DMS53 treated with DMSO at 0.1 percent for 48 hours (cell line): ENCODE data around the gene CFAP73.
A peak's percentile ranks its signal among the peaks of the same experiment; 100 is the strongest.
"Not testable (repeated sequence)": the region's sequence is repeated elsewhere in the genome, so short reads cannot be mapped to it uniquely, and the experiment has no call there.

Experiments used
- DNase-seq: peaks from one replicate; lab custom pipeline; 2025; ENCODE audit not compliant: unreplicated experiment; lab: John Stamatoyannopoulos, UW

CFAP73 gene

DNA sequence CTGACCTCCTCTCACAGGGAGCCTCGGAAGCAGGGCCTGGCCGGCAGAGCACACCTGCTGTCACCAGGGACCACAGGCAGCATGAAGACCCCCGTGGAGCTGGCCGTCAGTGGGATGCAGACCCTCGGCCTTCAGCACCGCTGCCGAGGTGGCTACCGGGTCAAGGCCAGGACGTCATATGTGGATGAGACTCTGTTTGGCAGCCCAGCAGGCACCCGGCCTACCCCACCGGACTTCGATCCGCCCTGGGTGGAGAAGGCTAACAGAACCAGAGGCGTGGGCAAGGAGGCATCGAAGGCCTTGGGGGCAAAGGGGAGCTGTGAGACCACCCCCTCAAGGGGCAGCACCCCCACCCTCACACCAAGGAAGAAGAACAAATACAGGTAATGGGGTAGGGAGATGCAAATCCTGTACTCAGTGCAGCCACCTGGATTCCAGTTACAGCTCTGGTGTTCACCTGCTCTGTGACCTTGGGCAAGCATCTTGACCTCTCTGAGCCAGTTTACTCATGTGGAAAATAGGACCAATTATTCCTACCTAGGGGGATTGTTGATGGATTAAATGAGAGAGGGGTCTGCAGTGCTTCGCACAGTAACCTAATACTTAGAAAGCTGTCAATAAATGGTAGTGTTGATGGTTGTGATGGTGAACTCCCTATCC, 37.3 kb downstream of the CFAP73 start:
- no peak for DNase-seq

DNA sequence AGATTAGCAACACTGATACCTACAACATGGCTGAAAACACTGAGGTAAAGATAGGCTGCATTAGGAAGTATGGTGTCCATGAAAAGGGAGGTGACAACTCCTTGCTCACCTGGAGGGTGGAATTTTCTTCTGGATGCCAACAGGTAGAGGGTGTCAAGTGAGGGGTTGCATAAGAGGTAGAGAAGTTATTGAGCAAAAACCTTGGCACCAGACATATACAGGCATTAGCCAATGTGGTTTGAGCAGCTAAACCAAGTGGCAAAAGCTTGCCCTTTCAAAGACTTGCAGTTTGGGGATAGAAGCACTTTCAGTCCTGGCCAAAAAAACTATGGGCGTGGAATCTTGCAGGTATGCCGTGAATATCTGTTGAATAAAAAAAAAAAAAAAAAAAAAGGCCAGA, 39.8 kb downstream of the CFAP73 start:
- DNase-seq: no peak

DNA sequence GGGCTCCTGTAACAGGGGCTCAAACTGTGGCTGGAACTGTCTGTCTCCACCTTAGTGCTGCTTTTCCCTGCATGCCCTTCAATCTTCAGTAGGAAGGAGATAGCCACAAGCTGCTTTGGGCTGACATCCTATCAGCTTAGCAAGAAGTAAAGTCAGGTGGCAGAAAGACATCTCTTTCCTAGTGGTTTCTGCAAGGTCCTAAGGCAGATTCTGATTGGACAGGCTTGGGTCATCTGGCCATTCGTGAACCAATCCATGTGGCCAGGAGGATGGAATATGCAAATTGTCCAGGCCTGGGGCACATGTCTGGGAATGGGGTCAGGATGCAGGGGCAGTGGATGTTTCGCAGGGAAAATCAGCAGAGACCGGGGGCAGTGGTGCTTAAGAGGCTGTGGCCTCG, 41.2 kb downstream of the CFAP73 start:
- DNase-seq: no peak

- no peak for DNase-seq
These were observed 41.7 kb downstream of the CFAP73 start for GRCh38 chr12:113191227-113191626.

DNA sequence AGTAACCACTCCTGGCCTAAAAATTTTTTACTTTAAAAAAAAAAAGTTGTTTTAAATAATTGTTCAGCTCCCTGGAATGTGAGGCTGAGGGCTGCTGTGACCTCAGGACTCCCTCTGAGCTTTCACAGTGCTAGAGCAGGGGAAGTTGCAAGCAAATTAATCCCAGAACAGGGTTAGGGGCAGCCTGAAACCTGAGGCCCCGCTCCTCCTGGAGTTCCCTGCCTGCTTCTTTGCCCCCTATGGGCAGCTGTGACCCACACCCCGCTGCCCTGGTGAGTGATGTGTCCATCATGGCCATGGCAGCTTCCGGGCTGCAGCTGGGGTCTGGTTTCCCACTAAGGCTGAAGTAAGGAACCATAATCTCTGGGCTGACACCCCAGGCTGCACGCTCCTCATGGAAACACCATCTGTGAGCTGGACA, 45.5 kb downstream of the CFAP73 start:
- no peak for DNase-seq

DNA sequence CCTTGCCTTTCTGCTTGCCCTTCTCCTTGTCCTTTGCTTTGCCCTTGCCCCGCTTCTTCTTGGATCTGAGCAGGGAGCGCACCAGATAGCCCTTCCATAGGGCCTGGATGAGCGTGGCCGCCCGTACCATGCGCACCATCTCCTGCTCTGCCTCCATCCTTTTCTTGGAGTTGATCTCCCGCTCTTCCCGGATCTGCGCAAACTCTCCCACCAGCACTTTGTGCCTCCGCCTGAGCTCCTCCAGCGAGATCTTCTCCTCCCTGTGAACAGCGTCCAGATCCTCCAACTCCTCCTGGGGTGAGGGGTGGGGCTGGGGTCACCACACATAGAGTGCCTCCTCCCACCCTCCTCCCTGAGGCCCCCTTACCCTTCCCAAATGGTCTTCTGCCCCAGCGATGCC, 46.1 kb downstream of the CFAP73 start:
- no peak for DNase-seq

- no peak for DNase-seq
These were observed 47.1 kb downstream of the CFAP73 start for GRCh38 chr12:113196582-113196981.

- DNase-seq: peak; percentile 74
These were observed 47.5 kb downstream of the CFAP73 start for GRCh38 chr12:113196990-113197389.

GRCh38 chr12:113197518-113198077, 48.1 kb downstream of the CFAP73 start:
- DNase-seq: no peak

GRCh38 chr12:113198296-113198695, 48.8 kb downstream of the CFAP73 start:
- no peak for DNase-seq

GRCh38 chr12:113200021-113200797, 50.7 kb downstream of the CFAP73 start:
- DNase-seq: no peak

GRCh38 chr12:113201187-113202177, 52.0 kb downstream of the CFAP73 start:
- no peak for DNase-seq

GRCh38 chr12:113202300-113203075, 53.0 kb downstream of the CFAP73 start:
- DNase-seq: no peak

DNA sequence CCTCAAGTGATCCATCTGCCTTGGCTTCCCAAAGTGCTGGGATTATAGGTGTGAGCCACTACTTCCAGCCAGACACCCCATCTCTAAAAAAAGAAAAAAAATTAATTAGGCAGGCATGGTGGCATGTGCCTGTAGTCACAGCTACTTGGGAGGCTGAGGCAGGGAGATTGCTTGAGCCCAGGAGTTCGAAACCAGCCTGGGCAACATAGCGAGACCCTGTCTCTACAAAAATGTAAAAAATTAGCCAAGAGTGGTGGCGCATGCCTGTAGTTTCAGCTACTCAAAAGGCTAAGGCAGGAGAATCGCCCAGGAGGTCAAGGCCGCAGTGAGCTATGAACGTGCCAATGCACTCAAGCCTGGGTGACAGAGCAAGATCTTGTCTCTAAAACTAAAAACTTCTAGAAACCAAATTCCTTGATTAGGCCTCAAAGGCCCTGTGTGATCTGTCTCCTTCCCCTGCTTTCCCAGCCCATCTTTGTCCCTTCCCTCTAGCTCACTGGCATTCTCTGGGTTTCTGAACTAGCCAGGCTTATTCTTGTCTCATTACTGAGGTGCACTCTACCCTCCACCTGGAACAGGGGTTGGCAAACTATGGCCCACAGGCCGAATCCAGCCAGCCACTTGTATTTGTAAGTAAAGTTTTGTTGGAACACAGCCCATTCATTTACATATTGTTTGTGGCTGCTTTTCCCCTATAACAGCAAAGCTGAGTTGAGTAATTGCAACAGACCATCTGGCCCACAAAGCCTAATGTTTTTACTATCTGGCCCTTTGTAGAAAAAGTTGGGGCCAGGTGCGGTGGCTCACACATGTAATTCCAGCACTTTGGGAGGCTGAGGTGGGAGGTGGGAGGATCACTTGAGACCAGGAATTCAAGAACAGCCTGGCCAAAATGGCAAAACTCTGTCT, 54.6 kb downstream of the CFAP73 start:
- DNase-seq: no peak

DNA sequence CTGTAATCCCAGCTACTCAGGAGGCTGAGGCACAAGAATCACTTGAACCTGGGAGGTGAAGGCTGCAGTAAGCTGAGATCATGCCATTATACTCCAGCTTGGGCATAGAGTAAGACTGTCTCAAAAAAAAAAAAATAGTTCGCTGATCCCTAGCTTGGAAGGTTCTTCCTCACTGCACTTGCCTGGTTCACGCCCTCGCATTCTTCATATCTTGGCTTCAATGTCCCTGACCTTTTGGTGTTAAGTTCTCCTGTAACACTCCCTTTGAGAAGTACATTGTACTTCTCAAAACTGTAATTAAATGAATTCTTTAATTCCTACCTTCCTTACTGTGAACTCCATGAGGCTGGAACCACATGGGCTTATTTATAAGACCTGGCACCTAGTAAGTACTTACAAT, 55.3 kb downstream of the CFAP73 start:
- DNase-seq: no peak

DNA sequence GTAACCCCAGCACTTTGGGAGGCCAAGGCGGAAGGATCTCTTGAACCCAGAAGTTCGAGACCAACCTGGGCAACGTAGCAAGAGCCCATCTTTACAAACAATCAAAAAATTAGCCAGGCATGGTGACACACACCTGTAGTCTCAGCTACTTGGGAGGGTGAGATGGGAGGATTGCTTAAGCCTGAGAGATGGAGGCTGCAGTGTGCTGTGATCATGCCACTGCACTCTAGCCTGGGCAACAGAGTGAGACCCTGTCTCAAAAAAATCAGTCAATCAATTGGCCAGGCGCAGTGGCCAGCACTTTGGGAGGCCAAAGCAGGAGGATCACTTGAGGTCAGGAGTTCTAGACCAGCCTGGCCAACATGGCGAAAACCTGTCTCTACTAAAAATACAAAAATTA, 57.3 kb downstream of the CFAP73 start:
- DNase-seq: not testable (repeated sequence)

DNA sequence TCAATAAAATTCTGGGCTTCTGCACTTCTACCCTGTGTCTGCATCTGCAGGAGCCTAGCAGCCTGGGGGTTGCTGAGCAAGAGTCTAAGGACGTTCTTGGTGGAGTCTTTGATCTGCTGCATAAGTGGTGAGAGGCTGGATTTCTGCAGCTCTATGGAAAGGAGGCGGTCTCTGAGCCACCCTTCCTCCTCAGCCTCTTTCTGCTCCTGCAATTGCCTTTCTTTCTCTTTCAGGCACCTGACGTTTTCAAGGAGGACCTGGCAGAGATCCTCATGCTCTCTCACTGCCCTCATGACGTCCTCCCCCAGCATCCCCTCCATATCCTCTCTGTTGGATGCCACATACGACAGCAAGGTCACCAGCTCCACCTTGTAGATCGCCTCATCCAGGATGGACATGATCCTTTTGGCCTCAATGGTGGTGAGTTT, 58.1 kb downstream of the CFAP73 start:
- DNase-seq: no peak

DNA sequence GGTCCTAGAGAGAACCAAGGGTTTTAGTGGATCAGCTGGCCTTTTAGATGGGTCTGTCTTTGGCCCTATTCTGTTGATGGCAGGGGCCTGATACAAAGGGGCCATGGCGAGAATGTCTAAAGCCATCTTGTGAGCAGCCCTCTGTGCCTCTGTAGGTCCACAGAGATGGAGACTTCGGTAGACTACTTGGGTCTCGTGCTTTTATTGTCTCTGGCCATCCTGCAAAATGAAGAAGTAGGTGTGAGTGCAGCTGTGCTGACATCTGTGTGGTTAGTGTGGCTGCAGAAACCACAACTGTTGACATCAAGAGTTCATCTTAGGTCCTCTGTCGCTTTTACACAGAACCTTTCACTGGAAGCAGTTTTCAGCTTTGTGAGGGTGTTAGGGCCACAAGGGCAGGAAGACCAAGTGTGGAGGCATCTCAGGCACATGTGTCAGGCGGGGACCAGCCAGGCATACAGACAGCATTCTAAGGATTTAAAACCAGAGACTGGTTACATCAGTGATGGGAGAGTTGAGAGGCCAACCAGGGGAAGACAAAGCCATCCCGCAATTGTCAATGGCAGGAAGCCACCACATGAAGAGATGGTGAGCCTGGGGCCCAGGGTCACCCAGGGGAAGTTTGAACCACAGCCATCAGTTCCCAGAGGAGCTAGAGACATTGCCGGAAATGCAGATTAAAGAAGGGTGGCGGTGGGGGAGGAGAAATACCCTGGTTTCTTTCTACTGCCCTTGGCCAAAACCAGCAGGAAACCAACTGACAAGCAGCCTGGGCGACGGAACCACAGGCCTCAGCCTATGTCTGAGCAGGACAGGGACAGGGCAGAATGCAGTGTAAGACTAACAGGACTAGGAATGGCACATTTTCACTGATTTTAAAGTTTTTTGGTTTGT, 58.8 kb downstream of the CFAP73 start:
- no peak for DNase-seq
